ENCODE results near the gene GDPD5.

The GDPD5 gene

DNA sequence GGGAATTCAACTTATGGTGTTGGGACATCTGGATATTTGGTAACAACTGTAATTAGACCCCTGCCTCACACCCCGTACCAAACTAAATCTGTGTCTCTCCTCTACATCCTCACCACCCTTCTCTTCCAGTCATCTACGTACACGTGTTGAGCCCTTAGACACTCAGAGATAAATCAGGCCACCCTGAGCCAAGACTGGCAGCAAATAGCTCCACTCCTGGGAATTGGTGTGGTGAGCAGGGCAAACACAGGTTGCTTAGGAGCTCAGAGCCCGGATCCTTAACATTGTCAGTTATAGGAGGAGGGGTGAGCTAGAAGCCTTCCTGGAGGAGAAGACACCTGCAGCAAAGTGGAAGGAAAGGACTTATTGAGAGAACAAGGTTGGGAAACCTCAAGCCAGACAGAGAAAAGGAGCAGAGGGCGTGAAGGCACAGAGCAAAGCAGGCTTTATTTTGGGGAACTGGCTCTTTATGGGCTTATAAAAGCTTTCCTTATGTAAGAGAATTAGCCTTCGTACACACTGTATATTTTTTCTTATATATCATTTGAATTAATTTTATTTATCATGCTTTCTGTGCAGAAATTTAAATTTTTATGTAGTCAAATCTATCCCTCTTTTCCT, 55.8 kb downstream of the GDPD5 start:
- no peak for DNase-seq

DNA sequence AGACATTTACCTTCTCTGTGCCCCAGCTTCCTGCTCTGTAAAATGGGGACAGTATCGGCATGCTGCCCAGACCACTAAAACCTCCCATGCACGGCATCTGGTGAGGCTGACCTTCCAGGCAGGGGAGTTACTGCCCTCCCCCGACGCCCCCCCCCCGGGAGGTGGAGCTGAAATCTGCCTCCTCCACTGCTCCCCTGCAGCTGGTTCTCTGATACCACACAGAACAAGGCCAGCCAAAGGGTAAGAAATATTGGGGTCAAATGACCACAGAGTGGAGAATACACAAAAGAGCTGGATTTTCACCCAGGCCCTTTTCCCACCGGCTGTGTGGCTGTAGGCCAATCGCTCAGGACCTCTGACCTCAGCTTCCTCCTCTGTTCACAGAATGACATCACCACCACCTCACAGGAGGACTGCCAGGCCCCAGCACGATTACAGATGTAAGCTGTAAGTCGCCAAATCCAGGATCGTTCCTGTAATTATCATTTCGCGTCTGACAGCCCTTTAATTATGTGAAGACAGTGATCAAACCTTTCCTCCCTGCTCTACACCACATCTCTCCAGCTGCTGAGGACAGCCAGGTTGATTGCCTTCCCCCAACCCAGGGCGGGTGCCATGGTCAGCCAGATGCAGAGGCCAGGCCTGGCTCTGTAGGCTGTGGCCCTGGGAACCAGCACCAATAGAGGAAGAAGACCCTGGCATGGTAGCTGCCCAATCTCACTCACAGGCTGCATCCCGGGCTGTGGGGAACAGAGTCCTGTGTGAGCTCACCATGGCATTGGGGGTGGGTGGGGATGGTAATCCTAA, 57.0 kb downstream of the GDPD5 start:
- DNase-seq = no peak

DNA sequence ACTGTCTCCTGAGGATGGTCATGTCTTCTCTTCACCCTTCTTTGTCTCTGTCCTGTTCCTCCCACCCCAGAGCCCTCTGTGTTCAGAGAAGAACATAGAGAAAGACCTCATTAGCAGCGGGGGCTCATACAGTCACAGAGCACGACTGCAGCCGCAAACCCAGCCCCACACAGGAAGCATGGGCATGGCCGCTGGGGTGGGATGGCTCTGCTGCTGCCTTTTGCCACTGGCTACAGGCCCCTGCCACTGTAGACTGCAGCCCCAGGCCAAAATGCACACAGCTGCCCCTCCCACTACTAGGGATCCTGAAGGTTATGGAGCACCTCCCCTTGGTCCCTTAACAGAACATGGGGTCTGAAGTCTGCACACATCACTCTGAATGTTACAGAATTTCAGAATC, 57.9 kb downstream of the GDPD5 start:
- DNase-seq = no peak

DNA sequence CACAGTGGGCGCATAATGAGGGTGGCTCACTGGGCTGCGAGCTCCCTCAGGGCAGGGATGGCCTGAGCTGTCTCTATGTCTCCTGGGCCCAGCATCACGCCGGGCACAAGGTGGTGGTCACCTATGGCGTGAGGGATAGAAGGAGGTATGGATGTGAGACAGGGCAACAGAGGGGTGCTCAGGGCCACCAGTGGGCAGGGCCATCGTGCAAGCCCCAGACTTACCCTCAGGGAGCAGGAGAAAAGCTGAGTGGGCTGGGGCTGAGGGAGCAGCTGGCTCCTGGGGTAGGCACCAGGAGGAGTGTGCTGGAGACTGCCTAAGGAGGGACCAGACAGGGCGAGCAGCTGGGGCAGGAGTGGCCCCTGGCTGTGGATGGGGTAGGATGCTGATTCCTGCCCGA, 58.4 kb downstream of the GDPD5 start:
- DNase-seq = no peak

DNA sequence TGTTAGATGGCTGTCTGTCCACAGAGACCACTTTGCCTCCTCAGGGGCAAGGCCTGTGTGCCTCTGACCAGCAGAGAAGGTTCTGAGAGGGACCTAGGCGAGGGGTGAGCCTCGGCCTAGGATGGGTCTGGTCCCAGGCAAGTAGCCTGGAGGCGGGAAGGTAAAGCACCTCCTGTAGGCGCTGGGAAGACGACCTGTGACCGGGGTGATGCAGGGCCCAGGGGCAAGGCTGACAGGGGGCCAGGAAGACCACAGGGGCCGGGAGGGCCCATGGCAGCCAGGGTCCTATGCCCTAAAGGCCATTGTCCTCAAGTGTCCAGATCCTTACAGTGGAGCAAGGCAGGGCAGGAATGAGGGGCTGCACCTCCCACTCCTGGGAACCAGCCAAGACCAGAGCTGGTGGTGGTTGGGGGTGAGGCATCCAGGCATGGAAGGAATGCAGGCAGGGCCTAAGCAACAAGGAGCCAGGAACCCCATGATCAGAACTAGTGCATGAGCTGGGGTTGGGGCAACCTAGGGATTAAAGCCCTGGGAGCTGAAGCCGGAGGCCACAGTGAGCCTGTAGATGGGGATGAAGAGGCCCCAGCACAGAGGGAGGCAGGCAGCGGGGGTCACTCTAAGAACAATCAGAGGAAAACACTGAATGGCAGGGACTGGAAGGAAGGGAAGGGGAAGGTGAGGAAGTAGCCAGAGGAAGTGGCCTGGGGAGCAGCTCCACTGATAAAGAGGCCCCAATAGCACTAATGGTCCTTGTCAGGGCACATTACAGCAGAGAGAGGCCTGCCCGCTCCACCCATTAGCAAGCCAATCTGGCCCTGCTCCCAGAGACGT, 59.8 kb downstream of the GDPD5 start:
- DNase-seq = no peak

DNA sequence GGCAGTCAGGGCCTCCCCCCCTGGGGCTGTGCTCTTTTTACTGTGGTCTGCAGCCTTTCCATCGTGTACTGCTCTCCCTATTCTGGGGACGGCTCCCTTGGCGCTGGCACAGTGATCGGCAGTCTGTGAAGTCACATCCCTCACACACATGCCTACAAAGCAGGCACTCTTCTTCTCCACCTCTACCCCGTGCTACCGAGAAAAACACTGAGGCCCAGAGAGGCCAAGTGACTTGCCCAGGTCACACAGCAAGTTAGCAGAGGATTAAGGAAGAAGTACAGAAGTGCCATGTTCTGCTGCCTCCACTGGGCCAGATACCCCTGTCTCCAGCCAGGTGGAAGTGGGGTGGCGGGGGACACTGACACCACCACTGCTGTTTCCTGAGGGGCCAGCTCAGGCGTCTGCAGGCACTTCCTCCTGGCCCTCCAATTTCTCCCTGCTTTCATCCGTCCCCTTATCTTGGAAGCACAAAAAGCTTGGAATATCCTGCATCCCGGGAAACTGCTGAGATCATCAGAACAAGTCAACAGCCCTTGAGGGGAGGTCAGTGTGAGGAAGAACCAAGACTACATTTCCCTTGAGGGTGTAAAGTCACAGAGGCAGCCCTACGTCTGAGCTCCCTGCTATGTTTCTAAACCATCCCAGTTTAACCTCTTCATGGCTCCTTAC, 62.5 kb downstream of the GDPD5 start:
- no peak for DNase-seq

DNA sequence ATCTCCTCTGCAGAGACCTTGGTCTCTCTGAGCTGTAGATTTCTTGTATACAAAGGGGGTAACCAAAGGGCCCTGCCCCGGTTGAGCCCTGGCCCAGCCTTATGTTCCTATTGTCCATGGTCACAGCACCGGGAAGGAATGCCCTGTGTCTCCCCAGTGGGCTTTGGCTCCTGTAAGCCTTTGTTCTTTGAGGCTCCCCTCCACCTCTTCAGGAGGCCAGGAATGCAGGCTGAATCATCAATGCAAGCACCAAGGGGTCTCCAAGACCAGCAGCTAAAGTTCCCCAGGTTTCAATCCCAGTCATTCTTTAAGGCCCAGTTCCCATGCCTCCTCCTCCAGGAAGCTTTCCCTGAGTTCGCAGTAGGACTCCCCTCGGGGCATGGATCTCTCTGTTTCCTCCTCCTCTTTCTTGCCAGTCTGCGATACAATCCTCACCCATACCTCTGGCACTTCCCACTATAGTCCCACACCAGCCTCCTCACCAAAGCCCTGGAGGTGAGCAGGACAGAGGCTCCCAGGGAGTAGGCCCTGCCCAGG, 63.6 kb downstream of the GDPD5 start:
- DNase-seq = no peak

DNA sequence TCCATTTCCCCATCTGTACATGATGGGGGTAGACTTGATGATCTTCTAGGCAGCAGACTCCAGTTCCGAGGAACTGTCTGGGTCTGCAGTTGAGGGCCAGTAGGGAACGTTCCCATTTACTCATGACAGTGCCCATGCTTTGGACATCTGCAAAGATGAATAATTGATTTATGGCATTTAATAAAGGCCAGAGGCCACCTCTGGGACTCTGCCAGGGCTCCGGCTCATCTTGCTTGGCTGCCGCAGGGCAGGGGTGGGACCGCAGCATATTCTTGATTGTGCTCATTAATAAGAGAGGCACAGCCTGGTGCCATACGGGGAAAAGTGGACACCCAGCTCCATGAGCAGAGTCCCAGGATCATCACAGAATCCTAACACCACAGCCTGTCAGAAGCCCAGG, 64.6 kb downstream of the GDPD5 start:
- no peak for DNase-seq

DNA sequence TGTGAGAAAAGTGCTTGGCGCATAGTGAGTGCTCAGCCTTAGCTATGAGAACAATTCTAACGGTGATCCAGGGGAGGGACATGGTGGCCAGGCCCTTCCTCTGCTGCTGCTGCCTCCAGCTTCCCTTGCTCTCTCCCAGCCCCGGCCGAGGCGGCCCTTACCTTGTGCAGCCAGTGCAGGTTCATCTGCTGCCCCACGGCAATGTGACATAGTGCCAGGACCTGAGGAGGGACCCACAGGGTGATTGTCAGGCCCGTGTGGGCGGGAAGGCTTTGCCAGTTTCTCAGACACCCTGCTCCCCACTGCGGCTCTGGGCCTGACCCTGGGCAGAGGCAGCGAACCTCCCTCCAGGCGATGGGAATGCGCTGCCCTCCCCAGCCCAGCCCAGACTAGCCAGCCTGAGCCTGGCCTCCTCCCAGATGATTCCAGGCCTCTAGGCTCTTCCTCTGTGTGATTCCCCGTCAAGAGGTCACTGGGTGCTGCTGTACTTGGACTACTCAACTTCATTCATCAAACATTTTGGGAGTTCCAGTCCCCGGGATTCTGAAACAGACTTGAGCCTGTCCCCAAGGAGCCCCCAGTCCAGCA, 69.1 kb downstream of the GDPD5 start:
- DNase-seq = no peak

DNA sequence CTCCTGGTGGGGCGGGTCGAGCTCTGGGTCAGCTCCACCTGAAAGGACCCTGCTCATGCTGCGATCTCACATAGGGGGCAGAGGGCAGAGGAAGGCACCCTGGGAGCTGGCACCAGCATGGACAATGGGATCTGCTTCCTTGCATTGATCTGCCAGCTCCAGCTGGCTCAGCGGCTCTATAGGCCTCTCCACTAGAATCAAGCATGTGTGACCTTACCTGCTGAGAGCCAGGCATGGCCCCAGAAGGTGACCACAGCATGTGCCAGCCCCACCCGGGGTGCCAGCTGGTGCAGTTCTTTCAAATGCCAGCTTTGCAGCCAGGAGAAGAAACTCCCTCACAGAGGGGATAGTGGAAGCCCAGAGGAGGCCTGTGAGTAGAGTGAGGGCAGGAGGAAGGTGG, 70.8 kb downstream of the GDPD5 start:
- no peak for DNase-seq

DNA sequence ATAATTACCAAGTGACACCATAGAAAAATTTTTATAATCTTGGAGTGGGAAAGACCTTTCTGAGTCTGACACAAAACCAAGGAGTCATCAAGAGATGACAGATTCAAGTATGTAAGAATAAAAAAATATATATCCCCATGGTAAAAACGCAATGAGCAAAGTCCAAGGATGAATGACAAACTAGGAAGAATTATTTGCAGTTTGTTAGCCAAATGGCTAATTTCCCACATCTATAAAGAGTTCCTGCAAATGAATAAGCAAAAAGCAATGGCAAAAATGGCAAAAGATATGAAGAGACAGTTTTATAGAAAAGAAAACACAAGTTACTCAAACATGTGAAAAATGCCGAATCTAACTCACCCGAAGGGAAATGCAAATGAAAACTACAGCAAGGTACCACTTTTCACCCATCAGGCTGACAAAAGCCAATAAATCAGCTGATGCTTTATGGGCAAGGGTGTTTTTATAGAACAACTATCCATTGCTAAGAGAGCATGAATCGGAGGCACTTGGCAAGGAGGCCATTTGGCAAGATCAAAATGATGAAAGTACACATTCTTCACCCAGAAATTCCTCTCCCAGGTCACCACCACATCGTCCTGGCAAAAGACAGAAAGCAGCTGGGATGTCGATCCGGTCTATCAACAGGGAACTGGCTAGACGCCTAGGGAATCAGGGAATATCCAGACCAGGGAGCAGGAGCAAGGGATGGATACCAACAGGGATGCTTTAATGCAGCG, 71.7 kb downstream of the GDPD5 start:
- DNase-seq = no peak

DNA sequence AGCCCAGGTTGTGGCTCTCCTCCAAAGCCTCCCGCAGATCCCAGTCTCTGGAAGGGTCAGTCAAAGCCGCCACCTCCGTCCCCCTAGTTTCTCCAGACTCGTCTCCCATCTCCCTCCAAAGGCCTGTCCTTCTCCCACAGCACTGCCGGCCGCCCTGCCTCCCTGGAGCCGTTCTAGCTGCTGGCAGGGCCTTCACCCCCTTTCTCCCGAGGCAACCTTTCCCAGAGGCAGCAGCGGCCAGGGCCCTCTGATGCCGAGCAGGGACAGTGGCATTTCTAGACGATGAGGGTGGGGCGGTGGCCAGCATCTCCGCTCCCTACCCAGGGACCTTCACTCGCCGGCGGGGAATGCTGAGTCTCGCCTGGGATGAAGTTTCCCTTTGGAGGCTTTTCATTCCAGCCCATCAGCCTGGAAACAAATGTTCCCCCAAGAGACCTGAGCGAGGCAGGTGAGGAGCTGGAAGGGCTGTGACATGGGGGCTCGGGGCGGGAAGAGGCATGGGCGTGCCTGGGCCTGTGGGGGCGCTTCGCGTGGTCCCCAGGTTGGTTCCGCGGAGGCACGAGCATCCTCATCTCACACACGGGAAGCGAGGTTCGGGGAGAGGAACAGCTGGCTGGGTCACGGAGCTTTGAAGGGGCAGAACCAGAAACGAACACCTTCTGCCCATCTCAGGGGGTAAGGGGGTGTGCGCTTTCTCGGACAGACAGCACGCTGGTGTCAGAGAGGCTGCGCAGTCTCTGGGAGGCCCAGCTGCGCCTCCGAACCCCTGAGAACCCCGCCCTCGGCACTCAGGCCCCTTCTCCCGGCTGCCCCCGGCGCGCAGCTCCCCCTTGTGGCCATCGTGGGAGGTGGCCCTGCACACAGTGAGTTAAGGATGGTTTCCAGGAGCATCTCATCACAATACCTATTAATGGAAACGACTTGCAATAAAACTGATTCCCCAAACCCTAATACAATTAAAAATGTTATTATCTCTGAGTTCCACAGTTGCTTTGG, 74.6 kb downstream of the GDPD5 start:
- peak; percentile 69 to 72 for DNase-seq

DNA sequence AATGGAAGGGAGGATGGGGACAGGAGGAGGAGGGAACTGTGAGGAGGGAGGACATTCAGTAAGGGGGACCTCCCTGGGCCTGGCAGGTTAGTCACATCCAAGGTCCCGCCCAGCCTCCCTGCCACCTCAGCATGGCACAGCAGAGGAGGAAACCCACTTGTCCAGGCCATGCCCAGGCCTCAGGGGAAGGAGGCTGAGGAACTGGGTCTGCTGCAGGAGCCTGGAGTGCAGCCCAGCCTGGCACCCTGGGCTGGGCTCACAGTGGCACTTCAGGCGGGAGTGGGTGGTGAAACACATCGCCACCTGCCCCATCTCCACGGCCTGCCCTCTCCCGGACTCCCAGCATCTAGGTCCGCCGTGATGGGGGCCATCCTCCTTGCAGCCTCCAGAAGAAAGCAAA, 75.5 kb downstream of the GDPD5 start:
- no peak for DNase-seq

DNA sequence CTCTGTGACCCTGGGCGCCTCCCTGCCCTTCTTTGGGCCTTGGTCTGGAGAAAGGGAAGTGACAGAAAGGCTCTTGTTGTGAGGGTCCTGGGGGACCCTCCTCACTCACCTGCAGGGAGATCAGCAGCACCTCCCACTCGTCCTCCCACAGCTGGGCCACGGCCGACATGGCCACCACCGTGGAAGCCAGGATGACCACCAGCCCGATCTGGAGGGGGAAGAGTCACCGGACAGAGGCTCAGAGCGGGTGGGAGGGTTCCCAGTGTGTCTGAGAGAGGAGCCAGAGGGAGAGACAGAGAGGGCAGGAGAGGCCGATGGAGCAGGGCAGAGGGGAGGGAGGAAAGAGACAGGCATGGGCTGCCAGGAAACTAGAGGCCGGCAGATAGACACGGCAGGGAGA, 76.0 kb downstream of the GDPD5 start:
- DNase-seq = no peak

DNA sequence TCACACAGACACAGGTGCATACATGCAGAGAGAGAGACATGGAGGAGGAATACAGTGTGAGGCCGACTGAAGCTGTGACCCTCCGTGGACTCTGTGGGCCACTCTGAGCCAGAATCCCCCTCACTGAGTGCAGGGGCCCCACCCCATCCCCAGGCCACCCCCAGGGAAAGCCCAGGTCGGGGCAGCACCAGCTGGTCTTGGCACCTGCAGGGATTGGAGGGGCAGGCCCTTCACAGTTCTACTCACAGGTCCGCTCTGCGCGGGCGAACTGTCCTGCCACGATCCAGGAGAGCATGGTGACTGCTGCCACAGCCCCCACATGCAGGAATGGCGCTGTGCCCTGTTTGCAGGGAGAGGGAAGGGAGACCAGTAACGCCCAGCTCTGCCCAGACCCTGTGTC, 76.5 kb downstream of the GDPD5 start:
- DNase-seq = no peak

DNA sequence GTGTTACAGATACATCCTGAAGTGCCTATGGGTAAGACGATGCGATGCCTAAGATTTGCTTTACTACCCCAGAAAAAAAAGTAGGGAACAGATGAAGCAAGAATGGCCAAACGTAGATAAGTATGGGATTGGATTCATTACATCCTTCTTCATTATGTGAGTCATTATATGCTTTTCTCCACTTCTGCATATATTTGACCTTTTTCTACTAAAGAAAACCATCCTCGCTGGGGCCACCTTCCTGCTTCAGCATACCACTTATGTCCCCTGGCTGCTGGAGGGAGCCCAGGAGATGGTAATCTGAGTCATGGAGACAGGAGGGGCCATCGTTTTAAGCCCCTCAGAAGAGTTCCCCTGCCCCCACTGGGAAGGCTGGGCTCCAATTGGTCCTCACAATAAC, 78.3 kb downstream of the GDPD5 start:
- no peak for DNase-seq

DNA sequence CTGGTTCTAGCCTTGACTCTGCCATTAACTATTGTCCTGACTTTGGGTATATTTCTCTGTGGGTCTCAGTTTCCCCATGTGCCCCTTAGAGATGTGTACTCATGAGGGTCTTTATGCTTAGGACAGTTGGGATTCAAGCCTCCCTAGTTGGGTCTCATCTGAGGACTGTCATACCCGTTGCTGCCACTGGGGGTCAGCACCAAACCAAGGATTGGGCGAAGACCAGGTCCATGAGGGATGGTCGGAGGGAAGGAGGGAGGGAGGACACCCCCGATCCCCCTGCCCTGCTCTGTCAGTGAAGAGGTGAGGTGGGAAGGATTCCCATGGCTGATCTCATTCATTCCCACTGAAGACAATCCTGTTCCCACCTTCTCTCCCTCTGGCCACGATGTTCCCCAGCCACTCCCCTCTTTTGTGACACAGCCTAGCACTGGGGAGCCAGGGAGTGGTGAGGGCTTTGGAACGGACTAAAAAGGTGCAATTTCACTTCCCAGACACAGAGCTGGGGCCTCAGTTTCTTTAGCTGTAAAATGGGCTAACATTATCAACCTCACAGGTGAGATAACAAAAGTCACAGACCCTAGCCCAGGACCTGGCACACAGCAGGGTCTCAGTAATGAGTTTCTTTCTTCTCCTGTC, 80.3 kb downstream of the GDPD5 start:
- peak; percentile 85 to 87 for DNase-seq

DNA sequence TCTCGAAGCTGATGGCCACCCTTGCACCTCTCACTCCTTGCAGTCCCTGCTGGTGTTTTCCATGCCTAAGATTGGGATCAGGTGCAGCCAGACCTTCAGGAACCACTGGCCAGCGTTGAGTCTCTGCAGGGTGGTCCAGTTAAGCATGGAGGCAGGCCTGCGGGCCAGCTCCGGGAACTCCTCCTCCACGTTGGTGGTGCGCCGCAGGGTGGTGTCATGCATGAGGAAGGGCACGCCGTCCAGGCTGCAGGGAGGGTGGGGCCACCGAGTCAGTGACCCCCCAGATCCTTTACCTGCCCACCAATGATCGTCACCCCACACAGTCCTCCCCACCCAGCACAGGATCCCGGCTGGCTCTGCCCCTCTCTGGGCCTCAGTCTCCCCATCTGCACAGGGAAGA, 82.7 kb downstream of the GDPD5 start:
- DNase-seq = no peak

DNA sequence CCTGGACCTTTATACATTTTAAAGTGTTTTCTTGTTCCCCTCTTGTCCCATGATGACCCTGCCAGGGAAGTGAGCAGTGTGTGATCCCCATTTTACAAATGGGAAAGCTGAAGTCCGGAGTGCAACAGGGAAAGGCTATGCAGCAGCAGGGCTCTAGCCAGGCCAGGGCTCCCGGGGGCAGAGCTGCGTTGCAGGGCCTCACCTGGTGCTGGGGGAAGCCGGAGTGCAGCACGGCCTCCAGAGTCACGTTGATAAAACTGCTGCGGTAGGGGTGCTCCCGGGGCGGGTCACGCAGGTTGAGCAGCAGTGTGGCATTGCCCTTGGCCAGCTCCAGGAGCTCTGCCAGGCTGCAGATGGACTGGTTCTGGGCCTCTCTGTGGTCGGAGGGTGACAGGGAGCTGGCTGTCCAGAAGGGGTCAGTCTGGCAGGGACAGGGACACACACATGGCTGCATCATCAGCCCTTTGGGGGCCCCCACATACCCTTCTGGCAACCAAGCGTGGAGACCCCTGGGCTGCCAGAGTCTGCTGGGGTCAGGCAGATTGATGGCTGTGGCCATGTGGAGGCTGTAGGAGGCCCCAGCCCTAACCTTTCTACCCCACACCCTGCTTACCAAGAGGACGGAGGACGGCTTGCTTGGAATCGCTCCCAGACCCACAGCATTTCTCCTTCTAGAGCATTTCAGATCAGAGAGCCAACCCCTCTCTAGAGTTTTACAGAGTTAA, 83.4 kb downstream of the GDPD5 start:
- no peak for DNase-seq

DNA sequence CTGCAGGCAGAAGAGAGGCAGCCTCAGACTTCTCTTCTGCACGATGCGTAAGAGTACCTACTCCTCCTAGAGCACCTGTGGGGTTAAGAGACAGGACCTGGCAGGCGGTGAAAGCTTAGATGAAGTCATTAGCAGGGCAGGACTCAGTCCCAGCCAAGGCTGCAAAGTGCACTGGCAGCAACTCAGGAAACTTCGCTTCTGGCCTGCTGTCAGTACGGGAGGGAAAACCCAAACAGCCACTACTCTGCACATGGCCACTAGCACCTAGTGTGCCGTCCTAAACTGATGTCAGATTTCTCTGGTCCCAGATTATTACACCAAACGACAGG, 84.0 kb downstream of the GDPD5 start:
- DNase-seq = no peak
